H1 (cell line): ENCODE data around the gene CDYL2. TPM values are rescaled to one million over a fixed set of nuclear protein-coding genes. Genes with fewer than 3 reads are reported as not detected.

Experiments
- CTCF ChIA-PET: fragments of 300-600 bp; sonication (Branson Sonifier 250); formaldehyde crosslinking; loops from one replicate; lab custom pipeline; 2021; ENCODE audit not compliant: partially characterized antibody; lab: Charles Lee
- POLR2A ChIA-PET: fragments of 300-600 bp; sonication (Branson Sonifier 250); formaldehyde crosslinking; loops from one replicate; lab custom pipeline; 2021; ENCODE audit warnings: inconsistent platforms; ENCODE audit not compliant: partially characterized antibody; lab: Charles Lee
- DNase-seq, 2 experiments: peaks; one replicate each; pipeline versions ENCODE4 v3.0.0 to v3.0.0-alpha.2; 2010 to 2022; ENCODE audit warnings: low spot score in 2 of 2, low read depth in 1 of 2, mixed read lengths in 1 of 2
- FAIRE-seq: peaks from 2 replicates; lab custom pipeline; 2011; peaks lifted over from hg19 to GRCh38; lab: Jason Lieb, UNC
- H2AFZ ChIP-seq: 2 replicates; pipeline ENCODE4 v1.8.1; 2012; ENCODE audit warnings: low read length, inconsistent platforms
- H2AK5ac ChIP-seq: 2 replicates; pipeline ENCODE4 v1.6.1; 2013; ENCODE audit warnings: low read depth, low read length
- H2BK120ac ChIP-seq: replicated peaks from 2 replicates; pipeline ENCODE3; 2013; ENCODE audit warnings: low read depth, low read length, inconsistent platforms
- H2BK12ac ChIP-seq: 2 replicates; pipeline ENCODE4 v1.6.1; 2013; ENCODE audit warnings: low read depth, low read length
- H2BK15ac ChIP-seq: 2 replicates; pipeline ENCODE4 v1.6.1; 2013; ENCODE audit warnings: low read length
- H2BK20ac ChIP-seq: 2 replicates; pipeline ENCODE4 v1.6.1; 2013; ENCODE audit warnings: low read length
- H2BK5ac ChIP-seq: 2 replicates; pipeline ENCODE4 v1.6.1; 2013; ENCODE audit warnings: low read depth, low read length
- H3K14ac ChIP-seq: 2 replicates; pipeline ENCODE4 v1.6.1; 2013; ENCODE audit warnings: inconsistent platforms; ENCODE audit not compliant: insufficient read length
- H3K18ac ChIP-seq: 2 replicates; pipeline ENCODE4 v1.6.1; 2013; ENCODE audit warnings: low read length; ENCODE audit errors: extremely low read depth
- H3K23ac ChIP-seq: 2 replicates; pipeline ENCODE4 v1.6.1; 2013; ENCODE audit warnings: inconsistent platforms; ENCODE audit not compliant: insufficient read length
- H3K23me2 ChIP-seq: 2 replicates; pipeline ENCODE4 v1.6.1; 2013; ENCODE audit warnings: low read depth, low read length
- H3K27ac ChIP-seq: 2 replicates; pipeline ENCODE4 v1.6.1; 2011; ENCODE audit warnings: low read depth, low read length, inconsistent platforms
- H3K27me3 ChIP-seq, 4 experiments: replicated peaks in 1 of 4; 1 replicate in 1 of 4; 2 replicates in 3 of 4; pipeline versions ENCODE4 v1.6.1 to v1.8.1; 2011 to 2013; ENCODE audit warnings: low read length in 3 of 4, mild to moderate bottlenecking in 3 of 4, inconsistent platforms in 2 of 4, mixed read lengths in 2 of 4, moderate library complexity in 1 of 4; ENCODE audit not compliant: control insufficient read depth in 3 of 4, insufficient read depth in 3 of 4; ENCODE audit errors: extremely low read depth in 1 of 4
- H3K36me3 ChIP-seq, 4 experiments: 2 replicates each; pipeline versions ENCODE4 v1.6.1 to v1.8.1; 2011 to 2013; ENCODE audit warnings: mild to moderate bottlenecking in 4 of 4, low read length in 3 of 4, moderate library complexity in 2 of 4, control low read depth in 1 of 4, inconsistent platforms in 1 of 4; ENCODE audit not compliant: insufficient read depth in 4 of 4, control insufficient read depth in 2 of 4
- H3K4ac ChIP-seq: replicated peaks from 2 replicates; pipeline ENCODE3; 2013; ENCODE audit warnings: low read length, low read depth, mixed read lengths, inconsistent platforms; ENCODE audit not compliant: insufficient read length
- H3K4me1 ChIP-seq, 4 experiments: replicated peaks in 1 of 4; 1 replicate in 1 of 4; 2 replicates in 3 of 4; pipeline versions ENCODE4 v1.6.1 to v1.8.1; 2011 to 2013; ENCODE audit warnings: low read length in 3 of 4, inconsistent platforms in 2 of 4, mixed read lengths in 1 of 4; ENCODE audit not compliant: insufficient read depth in 4 of 4, control insufficient read depth in 3 of 4
- H3K4me2 ChIP-seq, 2 experiments: 2 replicates each; pipeline versions ENCODE4 v1.6.1 to v1.8.1; 2011 to 2013; ENCODE audit warnings: low read depth in 2 of 2, low read length in 2 of 2, control low read depth in 1 of 2, inconsistent platforms in 1 of 2, mild to moderate bottlenecking in 1 of 2; ENCODE audit not compliant: insufficient read depth in 1 of 2
- H3K4me3 ChIP-seq, 4 experiments: fragments of 200-600, 300-600 bp in 1 of 4; sonication (generic), shearing (Covaris generic), sonication (Bioruptor Twin) in 1 of 4; 2 replicates each; pipeline versions ENCODE4 v1.5.1 to v1.8.1; 2011 to 2016; ENCODE audit warnings: low read length in 4 of 4, low read depth in 3 of 4, control low read depth in 2 of 4, inconsistent platforms in 2 of 4, mild to moderate bottlenecking in 2 of 4, mixed read lengths in 1 of 4, moderate library complexity in 1 of 4; ENCODE audit not compliant: insufficient read depth in 2 of 4; ENCODE audit errors: extremely low read depth in 1 of 4
- H3K56ac ChIP-seq: replicated peaks from 2 replicates; pipeline ENCODE3; 2013; ENCODE audit warnings: low read depth, mild to moderate bottlenecking, mixed read lengths, low read length, inconsistent platforms; ENCODE audit not compliant: insufficient read length
- H3K79me1 ChIP-seq: 2 replicates; pipeline ENCODE4 v1.6.1; 2013; ENCODE audit warnings: low read depth, low read length, control low read depth
- H3K79me2 ChIP-seq, 2 experiments: 2 replicates each; pipeline versions ENCODE4 v1.6.1 to v1.8.1; 2012 to 2013; ENCODE audit warnings: low read length in 2 of 2, mild to moderate bottlenecking in 2 of 2, inconsistent platforms in 1 of 2; ENCODE audit not compliant: insufficient read depth in 2 of 2, control insufficient read depth in 1 of 2
- H3K9ac ChIP-seq, 4 experiments: replicated peaks in 1 of 4; 1 replicate in 1 of 4; 2 replicates in 3 of 4; pipeline versions ENCODE4 v1.6.1 to v1.8.1; 2011 to 2013; ENCODE audit warnings: low read depth in 3 of 4, low read length in 3 of 4, control low read depth in 2 of 4, mild to moderate bottlenecking in 2 of 4, moderate library complexity in 2 of 4, inconsistent platforms in 1 of 4; ENCODE audit errors: extremely low read depth in 1 of 4
- H3K9me3 ChIP-seq, 2 experiments: 2 replicates each; pipeline versions ENCODE4 v1.6.1 to v1.8.1; 2012 to 2013; ENCODE audit warnings: mild to moderate bottlenecking in 2 of 2, moderate library complexity in 2 of 2, control low read depth in 1 of 2, inconsistent platforms in 1 of 2, low read depth in 1 of 2, low read length in 1 of 2, mixed read lengths in 1 of 2; ENCODE audit not compliant: insufficient read depth in 2 of 2
- H4K20me1 ChIP-seq, 2 experiments: replicated peaks in 1 of 2; 2 replicates each; pipeline versions ENCODE3 to v1.8.1; 2011 to 2013; ENCODE audit warnings: inconsistent platforms in 2 of 2, low read length in 2 of 2, mild to moderate bottlenecking in 1 of 2; ENCODE audit not compliant: insufficient read depth in 2 of 2, control insufficient read depth in 1 of 2
- H4K5ac ChIP-seq: 2 replicates; pipeline ENCODE4 v1.6.1; 2013; ENCODE audit warnings: low read length, low read depth, mixed read lengths, inconsistent platforms; ENCODE audit not compliant: insufficient read length
- H4K8ac ChIP-seq: 2 replicates; pipeline ENCODE4 v1.8.0; 2013; ENCODE audit warnings: mild to moderate bottlenecking, moderate library complexity, low read length, inconsistent platforms; ENCODE audit not compliant: insufficient read depth; ENCODE audit errors: extremely low read depth
- H4K91ac ChIP-seq: replicated peaks from 2 replicates; pipeline ENCODE3; 2013; ENCODE audit warnings: low read length, mixed read lengths, inconsistent platforms; ENCODE audit not compliant: insufficient read length
- EGR1 ChIP-seq: IDR thresholded peaks from 2 replicates; pipeline ENCODE4 v1.6.1; 2011; ENCODE audit warnings: low read depth, low read length, borderline replicate concordance
- FOSL1 ChIP-seq: IDR thresholded peaks from 2 replicates; pipeline ENCODE4 v1.6.1; 2011; ENCODE audit warnings: mild to moderate bottlenecking, low read depth, low read length, moderate library complexity; ENCODE audit not compliant: insufficient read depth
- GTF2F1 ChIP-seq: IDR thresholded peaks from 2 replicates; pipeline ENCODE4 v1.6.1; 2012; ENCODE audit warnings: low read depth, low read length, improper control_type of control experiment, borderline replicate concordance
- SIX5 ChIP-seq: IDR thresholded peaks from 2 replicates; pipeline ENCODE4 v1.6.1; 2011; ENCODE audit warnings: mild to moderate bottlenecking, low read depth, low read length
- polyA plus RNA-seq, 7 experiments: library from polyadenylated mRNA; depleted of rRNA in 3 of 7; stranded (reverse) in 5 of 7; unstranded in 2 of 7; fragments of >200 nt in 5 of 7; fragments of 200-250 nt in 2 of 7; gene quantifications; 1 replicate in 5 of 7; 2 replicates in 1 of 7; 4 replicates in 1 of 7; pipeline versions ENCODE4 v1.2.1 to v1.2.3, GENCODE V29; 2011 to 2013; ENCODE audit warnings: missing spikeins in 2 of 7, mixed read lengths in 2 of 7
- total RNA-seq: library from RNA; stranded (reverse); fragmentation: NEBNext Ultra II Directional; extraction: Animal tissue kit (Norgen Biotek cat#: 25700); gene quantifications from 2 replicates; pipeline ENCODE4 v1.2.1, GENCODE V29; 2021

CDYL2 gene
- total and polyA plus RNA-seq, 2 of the 8 experiments (the other 6 are each of a cell fraction or from before 2014, with no cell fraction given): 0.33 to 5.3 TPM

- no peak overlapping the region for H4K91ac ChIP-seq
- H3K23ac ChIP-seq: no peak overlapping the region
- H2BK15ac ChIP-seq: no peak overlapping the region
- no peak overlapping the region for H3K18ac ChIP-seq
- no peak overlapping the region for H3K4ac ChIP-seq
- no peak overlapping the region for H2BK12ac ChIP-seq
- no peaks in the 10 kb centered on the region for H4K20me1 ChIP-seq
- ChIA-PET POLR2A (no interaction called here), CTCF (no interaction called here)
- H2AFZ ChIP-seq: no peak overlapping the region
- H3K79me1 ChIP-seq: no peaks in the 10 kb centered on the region
- no peak overlapping the region for H2BK20ac ChIP-seq
- FAIRE-seq: no peak
- peaks cover 16 to 43% of the 10 kb centered on the region in 2 experiments; a peak in 3 of 4 replicates for H3K9me3 ChIP-seq
- no peak overlapping the region for H4K5ac ChIP-seq
- H3K4me3 ChIP-seq: no peak overlapping the region
- TF ChIP-seq FOSL1 (no peak), EGR1 (no peak), SIX5 (no peak), GTF2F1 (no peak)
- TF ChIP-seq, all 59 proteins: peak for 0
- Histone ChIP-seq H3K27me3 (no peaks in the 10 kb centered on the region), H3K4me1 (no peaks in the 10 kb centered on the region), H4K8ac (no peak overlapping the region), H3K27ac (no peak overlapping the region), H3K79me2 (no peaks in the 10 kb centered on the region), H3K36me3 (no peaks in the 10 kb centered on the region), H2BK5ac (no peak overlapping the region), H3K23me2 (no peaks in the 10 kb centered on the region), H3K56ac (no peak overlapping the region), H3K9ac (no peak overlapping the region), H3K4me2 (no peak overlapping the region), H3K14ac (no peak overlapping the region), H2BK120ac (no peak overlapping the region), H2AK5ac (no peak overlapping the region)
- no peak for DNase-seq
These were observed 96.7 kb downstream of the CDYL2 start for GRCh38 chr16:80707686-80708085.
